GM21528 (cell line): ENCODE measurements around the gene SP8.

ENCODE experiments used
- ATAC-seq: cut with Tn5 transposase; IDR thresholded peaks from one replicate; pipeline ENCODE4 v1.9.1; 2021; ENCODE audit warnings: mild to moderate bottlenecking, moderate library complexity; ENCODE audit not compliant: unreplicated experiment, low FRiP score

SP8 gene

DNA sequence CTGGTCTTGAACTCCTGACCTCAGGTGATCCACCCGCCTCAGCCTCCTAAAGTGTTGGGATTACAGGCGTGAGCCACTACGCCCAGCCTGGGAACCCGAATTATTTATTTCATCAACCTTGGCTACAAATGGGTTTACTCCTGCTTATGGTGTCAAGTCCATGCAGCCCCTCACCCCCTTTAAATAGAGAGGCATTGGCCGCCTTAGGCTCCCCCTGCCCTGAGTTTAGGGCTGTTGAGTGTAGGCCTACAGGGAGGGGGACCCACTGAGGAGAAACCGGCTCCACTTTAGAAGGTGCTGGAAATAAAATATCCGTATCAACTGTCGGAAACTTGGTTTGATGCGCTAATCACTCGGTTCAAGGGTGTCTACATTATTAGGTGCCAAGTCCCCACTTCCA, 8.7 kb upstream of the SP8 start:
- ATAC-seq, result no peak

DNA sequence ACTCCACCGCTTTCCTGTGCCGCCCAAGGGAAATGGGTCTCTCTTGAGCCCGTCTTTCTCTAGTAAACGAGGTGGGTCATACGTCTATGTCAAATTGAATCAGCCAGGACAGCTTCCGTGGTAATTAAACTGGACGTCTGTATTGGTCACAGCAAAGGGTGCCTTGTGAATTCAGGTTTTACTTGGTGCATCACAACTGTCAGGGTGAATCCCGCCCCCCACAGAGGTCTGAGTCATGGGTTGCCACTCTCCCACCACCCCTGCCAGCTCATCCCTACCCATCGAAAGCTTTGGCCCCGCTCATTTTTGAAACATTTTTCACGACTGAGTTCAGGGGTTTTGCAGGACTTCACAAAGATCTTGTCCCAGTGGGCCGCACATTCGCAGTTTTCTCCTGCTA, 8.0 kb upstream of the SP8 start:
- no peak for ATAC-seq

DNA sequence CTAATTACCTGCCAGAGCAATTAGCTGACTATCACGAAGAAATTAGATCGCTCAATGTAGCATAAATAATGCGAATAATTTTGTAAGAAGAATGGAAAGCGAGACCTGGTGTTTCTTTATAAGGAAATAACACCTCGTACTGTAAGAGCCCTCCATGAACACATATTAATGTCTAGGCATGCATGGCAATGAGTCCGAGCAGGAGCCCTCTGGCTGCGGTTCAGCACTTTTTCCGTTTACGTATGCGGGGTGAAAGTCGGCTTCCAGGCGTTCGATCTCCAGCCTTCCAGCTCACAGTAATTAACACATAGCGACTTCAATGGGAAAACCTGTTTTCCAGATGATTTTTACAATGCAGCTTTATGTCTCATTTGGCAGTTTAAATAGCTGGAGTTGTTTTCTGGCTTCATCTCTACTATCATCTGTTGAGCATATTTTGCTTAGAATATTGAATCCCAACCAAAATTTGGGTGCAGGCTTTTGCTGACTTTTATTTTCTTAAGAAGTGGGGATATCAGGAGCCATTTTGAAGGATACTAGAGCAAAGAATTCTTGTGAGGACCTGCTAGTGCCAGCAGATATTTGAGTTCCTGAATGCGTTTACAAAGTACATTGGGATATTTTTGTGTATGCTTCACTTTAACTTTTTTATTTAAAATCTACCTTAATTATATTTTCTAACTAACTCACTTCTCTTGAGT, 7.2 kb upstream of the SP8 start:
- ATAC-seq, result no peak

DNA sequence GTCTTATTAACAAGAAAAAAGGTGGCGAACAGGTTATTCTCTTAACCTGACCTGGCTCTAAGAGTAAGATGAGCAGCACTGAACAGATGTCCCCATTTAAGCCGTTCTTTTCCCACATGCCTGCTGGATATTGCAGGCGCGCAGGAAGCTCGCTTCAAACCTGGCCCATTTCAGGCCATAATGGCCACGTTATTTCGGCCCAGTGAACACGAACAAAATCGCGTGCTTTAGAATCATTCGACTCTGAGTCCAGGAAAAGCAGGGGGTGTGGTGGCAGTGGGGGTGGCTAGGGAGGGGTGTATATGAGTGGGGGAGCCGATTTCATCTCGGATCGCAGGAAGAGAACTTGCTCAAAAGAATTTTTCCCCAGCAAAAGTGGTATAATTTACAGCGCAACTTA, 6.6 kb upstream of the SP8 start:
- ATAC-seq, result no peak

DNA sequence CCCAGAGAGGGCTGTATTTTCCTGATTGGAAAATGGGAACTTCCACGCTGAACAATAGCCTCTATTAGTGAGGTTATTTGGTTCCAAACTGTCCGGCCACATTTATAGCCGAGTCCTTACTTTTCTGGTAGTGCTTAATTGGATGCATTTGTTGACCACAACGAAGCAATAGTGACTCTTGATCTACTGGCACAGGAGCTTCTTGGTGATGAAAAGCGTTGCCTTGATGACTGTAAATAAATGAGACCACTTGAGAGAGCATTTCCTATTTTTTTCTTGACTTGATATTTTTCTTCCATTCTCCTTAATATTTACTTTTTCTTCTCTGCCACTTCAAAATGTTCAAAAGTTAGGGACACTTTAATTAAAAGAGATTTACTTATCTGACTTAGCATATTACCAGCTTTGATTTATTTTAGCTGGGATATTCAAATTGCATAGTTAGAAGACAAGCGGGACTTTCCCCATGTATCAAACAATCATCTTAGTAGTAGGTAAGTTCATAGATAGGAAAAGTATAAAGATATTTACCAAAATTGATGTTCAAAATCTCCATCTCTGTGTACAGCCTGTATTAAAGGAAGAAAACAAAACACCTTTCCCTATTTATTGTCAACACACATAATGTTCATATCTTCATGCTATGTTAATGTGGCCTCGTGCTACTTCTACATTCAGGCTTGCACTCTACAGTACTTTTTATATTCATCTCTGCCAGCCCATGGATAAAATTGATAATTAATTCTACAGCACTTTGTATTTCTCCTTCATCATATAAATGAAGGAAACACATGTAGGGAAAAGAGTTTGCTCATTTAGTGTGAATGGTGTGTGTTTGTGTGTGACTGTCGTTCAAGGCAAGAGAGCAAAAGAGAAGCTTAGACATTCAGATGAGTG, 5.1 kb upstream of the SP8 start:
- ATAC-seq, result no peak

DNA sequence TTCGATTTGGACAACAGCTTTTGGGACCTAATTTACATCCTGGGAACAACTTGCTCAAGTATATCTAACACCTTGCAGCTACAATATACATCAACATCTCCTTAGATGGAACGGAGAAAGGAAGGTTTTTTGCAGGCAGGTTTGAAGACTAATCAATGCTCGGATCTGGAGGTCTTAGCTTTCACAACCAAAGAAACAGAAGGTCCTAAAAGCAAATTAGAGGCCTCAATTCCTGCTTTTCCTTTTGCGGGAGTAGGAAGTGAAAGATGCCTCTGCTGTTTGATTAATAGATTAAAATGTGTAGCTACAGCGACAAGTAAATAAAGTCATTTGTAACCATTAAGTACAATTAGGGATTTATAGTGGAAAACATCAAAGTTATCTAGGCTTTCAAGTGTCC, 3.7 kb upstream of the SP8 start:
- no peak for ATAC-seq

DNA sequence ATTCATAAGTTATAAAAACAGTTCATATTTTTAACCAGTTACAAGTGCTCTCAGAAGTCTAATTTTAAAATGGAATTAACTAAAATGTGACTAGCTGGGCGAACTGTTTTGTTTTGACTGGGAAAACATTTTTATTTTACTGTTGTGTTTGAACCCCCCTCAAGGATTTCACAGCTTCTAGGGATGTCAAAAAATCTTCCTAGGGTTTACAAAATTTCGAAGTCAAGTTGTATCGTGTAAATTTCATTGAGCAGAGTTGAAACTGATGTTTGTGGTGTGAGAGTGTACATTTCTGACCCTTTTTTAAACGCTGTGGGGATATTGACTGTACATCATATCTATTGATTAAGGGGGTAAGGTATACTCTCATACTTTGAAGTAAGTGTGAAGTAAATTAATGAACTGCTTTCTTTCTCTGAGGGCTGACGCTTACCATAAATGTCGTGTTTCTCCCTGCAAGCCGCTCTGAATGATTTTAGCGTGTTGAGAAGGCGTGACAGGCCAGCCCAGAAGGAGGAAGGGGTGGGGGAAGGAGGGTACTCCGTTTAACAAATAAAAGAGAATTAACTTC, 1.8 kb upstream of the SP8 start:
- no peak for ATAC-seq

DNA sequence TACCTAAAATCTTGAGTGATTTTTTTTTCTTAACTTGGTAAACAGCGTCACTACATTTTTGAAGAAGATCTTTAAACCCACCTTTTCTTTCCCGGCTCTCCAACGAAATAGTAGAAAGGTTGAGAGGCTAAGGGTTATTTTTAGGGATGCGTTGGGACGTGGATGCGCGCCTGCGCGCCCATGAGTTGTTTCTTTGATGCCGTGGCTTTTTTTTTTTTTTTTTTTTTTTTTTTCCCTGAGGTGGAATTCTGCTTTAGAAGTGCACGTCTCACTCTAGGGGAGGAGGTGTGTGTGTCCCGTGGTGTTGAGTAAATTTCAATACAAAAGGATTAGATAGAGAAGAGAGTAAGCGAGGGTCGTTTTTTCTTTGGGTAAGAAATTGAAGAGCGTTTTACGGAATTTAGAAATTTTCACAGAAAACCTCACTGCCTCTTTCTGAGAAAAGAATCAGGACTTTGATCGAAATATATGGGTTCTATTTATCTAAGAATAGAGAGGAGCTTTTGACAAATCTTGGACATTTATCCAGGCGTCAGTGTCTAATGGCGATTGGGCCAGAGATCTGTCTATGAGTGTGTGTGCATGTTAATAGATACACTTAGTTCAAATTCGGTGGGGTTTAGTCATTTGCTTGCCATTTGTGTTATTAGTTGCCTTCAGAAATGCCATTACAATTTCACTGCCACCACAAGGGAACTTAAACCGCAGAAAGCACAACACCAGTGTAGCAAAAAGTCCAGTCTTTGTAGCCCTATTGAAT, 1.2 kb upstream of the SP8 start:
- ATAC-seq, result no peak

DNA sequence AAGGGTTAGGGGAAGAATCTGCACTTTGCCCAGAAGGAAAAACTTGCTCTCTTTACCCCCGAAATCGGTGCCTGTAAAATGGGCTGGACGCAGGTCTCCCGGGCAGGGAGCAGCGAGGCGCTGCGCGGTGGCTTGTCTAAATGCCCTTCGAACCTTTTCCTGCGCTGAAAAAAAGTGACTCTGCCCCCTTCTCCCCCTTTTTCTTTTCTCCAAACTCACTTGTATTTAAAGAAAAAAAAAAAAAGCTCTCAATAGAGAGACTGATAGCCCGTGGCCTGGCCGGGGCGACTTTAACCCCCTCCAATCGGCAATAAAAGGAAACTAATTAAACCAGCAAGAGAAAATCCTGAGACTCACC, 286 bp downstream of the SP8 start:
- no peak for ATAC-seq

DNA sequence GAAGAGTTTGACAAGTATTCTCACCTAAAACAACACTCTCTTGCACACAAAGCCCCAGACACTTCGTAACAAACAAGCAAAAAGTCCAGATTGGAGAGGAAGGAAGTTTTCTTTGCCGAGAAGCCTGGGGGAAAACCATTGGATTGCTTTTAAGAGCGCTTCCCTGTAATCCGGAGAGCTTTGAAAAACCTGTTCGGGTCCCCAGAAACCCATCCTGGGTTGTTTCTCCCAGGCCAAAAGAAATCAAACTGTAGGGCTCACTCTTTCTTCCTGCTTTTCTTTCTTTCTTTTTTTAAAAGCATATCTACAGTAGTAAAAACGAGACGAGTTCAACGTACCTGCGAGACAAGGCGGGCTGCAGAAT, 655 bp downstream of the SP8 start:
- ATAC-seq, result no peak

DNA sequence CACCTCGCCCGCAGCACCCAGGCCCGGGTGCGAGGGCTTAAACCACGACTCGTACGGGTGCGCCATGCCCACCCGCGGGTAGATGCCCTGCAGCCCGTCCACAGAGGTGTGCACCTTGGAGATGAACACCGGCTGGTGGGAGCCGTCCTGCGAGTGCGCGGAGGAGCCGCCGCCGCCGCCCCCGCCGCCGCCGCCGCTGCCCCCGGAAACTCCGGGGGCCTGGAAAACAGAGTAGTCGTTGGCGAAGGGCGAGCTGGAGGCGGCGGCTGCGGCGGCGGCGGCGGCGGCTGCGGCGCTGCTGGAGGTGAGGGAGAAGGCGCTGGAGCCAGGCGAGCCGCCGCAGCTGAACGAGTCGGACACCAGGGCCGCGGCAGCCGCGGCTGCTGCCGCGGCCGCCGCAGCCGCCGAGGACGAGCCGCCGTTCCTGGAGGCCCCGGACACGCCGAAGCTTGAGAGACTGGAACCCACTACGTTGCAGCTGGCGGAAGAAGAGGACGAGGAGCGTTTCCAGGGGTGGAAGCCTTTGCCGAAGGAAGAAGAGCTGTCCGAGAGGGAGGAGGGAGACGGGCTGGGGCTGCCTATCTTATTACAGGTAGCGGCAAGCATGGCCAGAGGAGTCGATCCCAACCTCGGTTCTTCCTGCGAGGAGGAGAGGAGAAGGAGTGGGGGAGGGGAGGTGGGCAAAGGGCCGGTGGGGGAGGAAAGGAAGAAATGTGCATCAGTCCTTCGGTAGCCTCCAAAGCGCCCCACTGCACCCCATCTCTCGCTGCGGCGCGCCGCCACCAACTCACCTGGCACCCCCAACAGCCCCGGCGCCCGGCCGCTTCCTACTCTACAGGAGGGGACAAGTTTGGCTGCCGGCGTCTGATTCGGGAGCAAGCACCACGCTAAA, 1.3 kb downstream of the SP8 start:
- no peak for ATAC-seq

DNA sequence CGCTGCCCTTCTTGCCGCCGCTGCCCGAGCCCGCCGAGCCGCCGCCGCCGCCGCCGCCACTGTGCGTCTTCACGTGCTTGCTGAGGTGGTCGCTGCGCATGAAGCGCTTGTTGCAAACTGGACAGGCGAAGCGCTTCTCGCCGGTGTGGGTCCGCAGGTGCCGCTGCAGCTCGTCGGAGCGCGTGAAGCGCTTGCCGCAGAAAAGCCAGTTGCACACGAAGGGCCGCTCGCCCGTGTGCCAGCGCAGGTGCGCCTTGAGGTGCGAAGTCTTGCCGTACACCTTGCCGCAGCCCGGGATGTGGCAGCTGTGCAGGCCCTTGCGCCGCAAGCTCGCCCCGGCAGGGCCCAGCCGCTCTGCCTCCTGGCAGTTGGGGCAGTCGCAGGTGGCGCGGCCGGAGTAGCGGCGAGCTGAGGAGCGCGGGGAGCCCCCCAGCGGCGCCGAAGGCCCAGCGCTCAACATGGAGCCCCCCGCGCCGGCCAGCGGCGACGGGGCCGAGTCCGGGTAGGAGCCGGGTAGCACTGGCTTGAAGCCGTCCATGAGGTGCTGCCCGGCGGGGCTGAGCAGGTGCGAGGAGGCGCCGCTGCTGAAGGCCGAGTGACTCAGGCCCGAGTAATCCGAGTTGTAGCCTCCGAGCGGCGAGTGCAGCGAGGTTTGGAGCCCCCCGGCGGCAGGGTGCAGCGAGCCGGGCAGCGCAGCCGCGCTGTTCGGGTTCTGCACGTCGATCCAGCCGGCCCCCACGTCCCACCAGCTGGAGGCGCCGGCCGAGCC, 2.1 kb downstream of the SP8 start:
- no peak for ATAC-seq

DNA sequence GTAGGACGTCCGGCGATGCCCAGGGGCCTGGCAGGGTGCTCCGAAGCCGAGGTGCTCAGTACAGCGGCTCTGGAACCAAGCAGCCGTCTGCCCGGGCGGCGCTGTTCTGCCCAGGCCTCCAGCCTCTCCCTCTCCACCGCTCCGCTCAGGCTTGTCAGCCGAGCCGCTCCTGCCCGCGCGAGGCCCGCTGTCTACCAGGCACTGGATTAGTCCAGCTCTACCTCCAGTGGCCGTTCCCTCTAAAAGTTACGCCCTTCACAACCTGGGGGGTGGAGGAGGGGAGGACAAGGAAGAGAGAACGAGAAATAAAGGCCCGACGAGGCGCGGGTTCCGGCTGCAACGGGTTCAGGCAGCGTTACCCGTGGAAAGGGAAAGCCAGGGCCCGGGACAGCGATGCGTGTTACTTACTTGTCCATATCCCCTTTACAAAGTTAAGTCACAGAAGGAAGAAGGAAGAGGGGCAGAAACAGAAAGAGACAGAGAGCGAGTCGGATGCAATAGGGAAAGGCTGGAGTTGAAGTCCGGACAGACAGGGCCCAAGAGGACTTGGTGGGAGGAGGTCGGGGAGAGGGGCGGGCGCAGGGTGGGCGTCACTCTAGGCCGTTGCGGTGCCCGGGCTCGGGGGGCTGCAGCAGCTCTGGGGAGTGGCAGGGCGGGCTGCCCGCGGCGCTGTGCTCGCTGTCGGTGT, 2.8 kb downstream of the SP8 start:
- no peak for ATAC-seq

DNA sequence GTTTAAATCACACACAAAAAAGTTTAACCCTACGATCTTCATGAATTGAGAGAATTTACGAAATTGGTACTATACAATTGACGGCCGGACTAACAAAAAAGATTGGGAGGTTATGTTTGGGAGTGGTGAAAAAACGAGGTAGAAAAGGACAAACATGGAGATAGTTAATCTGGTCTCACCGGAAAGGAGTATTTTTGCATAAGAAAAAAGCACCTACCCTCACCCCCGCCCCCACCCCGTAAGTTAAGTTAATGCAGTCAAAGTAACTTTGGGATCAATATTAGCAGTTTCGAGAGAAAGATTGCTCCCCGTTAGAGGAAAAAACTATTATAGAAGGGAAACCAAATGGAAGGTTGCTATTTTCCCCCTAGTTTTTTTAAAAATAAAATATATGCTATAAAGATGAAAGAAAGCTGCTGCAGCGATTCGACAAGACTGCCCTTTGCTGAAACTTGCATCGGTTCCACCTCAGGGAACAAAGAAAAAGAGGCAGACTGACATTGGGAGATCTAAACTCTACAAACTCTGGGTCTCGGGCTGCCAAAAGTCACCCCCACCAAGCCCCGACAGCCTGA, 3.5 kb downstream of the SP8 start:
- no peak for ATAC-seq

DNA sequence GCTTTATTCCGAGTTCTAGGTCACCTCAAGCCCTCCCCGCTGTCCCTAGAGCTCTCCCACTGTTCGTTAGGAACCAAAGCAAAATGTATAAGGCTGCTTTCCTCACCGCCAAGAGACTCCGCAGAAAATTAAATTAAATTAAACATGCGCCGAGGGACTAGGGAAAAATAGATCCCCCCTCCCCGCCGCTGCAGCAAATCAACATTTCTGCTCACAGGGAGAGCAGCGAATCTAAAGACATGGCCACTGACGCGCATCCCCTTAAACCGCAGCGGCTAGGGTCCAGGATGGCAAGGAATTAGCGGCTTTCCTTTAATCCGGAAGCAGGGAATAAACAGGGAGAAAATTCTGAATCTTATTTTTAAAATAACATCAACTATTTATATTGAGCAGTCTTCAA, 7.6 kb downstream of the SP8 start:
- no peak for ATAC-seq

DNA sequence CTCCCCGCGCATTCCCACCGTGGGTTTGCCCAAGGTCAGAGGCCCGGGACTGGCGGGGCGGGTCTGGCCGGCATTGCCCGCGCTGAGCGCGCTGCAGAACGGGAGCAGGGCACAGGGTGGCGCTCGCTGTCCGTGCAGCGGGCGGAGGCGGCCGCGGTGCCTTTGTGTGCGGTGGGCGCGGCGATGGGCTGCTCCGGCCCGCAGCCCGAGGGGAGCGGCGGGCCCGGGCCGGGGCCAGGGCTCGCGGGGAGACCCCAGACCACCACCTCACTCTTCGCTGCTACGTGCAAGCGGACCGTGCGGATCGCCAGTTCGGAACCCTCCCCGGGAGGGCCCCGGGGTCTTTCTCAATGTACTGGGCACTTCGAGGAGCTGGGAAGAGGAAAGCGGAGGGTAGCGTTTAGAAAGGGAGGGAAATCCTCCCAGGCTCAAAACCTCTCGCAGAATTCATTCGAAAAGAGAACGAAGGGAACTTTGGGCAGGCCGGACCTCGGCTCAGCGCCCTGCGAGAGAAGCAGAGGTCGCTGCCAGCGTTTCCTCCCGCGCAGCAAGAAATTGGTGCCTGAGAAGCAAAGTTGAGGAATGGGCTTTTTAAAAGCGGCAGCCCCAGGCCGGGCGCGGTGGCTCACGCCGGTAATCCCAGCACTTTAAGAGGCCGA, 8.5 kb downstream of the SP8 start:
- no peak for ATAC-seq

DNA sequence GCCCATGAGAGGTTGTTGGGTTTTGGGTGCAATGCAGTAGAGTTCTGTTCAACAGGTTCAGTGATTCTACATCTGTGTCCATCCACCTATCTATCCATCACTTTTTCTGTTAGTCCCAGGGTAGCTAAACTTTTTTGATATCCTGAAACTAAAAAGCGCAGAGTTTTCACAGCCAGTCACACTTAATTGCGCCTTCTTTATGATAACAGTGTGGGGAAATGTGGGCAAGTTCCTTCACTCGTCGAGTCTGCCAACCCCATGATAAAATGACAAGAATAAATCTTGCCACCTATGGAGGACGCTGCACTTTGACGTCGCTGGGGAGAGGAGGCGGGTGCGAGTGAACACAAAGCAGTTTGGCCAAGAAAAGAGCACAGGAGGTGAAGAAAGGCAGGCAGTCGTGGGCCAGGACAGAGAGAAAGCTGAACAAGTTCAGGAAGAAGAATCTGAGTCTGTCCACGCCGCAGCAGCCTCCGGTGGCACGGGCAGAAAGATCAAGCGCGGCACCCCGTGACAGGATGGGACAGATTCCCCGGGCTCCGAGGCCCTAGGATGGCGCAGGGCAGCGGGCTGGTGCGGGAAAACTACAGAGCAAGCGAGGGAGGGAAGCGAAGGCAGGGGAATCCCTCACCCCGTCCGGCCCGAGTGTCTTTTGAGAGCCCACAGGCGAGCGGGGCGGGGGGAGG, 9.2 kb downstream of the SP8 start:
- ATAC-seq, result no peak
